Measurements from ENCODE around the gene DPEP3.
"Not testable (repeated sequence)": the region's sequence is repeated elsewhere in the genome, so short reads cannot be mapped to it uniquely, and the experiment has no call there.

The DPEP3 gene, protein sequence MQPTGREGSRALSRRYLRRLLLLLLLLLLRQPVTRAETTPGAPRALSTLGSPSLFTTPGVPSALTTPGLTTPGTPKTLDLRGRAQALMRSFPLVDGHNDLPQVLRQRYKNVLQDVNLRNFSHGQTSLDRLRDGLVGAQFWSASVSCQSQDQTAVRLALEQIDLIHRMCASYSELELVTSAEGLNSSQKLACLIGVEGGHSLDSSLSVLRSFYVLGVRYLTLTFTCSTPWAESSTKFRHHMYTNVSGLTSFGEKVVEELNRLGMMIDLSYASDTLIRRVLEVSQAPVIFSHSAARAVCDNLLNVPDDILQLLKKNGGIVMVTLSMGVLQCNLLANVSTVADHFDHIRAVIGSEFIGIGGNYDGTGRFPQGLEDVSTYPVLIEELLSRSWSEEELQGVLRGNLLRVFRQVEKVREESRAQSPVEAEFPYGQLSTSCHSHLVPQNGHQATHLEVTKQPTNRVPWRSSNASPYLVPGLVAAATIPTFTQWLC

DNA sequence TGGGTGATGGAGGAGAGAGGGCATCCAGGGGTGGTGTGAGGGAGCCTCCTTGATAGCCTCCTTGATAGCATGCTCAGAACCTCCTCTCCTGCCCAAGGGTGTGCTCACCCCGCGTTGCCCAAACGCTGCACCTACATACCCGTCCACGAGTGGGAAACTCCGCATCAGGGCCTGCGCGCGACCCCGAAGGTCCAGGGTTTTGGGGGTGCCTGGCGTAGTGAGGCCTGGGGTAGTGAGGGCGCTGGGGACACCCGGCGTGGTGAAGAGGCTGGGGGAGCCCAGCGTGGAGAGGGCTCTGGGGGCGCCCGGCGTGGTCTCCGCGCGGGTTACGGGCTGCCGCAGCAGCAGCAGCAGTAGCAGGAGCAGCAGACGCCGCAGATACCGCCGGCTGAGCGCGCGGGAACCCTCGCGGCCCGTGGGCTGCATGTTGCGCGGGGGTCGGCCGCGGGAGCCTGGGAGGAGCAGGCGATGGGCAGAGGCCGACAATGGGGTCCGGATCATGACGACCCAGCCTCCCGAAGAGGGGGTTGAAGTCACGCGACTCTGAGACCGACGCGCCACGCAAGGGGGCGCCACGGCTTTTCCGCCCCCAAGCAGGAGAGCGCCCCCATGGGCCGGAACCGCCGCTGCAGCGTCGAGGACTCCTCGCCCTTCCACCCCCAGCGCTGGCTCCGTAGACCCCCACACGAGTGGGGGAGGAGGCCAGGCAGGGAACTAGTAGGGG lies at the start of gene DPEP3:
Gene DPEP3 (minus strand): TSS at position 545 of the 724 bp plus-strand sequence. CDS start 119 bp downstream, at position 426.
- DNase-seq: no peak

DNA sequence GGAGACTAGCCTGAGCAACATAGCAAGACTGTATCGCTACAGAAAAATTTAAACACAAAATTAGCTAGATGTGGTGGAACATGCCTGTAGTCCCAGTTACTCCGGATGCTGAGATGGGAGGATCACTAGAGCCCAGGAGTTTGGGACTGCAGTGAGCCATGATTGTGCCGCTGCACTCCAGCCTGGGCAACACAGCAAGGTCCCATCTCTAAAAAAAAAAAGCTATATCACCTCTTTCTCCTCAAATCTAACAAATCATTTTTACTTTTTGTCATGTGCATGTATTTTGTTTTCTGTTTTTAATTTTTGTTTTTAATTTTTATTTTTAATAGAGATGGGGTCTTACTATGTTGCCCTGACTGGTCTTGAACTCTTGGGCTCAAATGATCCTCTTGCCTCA lies 48.7 kb upstream of the DPEP3 start:
- no peak for DNase-seq

DNA sequence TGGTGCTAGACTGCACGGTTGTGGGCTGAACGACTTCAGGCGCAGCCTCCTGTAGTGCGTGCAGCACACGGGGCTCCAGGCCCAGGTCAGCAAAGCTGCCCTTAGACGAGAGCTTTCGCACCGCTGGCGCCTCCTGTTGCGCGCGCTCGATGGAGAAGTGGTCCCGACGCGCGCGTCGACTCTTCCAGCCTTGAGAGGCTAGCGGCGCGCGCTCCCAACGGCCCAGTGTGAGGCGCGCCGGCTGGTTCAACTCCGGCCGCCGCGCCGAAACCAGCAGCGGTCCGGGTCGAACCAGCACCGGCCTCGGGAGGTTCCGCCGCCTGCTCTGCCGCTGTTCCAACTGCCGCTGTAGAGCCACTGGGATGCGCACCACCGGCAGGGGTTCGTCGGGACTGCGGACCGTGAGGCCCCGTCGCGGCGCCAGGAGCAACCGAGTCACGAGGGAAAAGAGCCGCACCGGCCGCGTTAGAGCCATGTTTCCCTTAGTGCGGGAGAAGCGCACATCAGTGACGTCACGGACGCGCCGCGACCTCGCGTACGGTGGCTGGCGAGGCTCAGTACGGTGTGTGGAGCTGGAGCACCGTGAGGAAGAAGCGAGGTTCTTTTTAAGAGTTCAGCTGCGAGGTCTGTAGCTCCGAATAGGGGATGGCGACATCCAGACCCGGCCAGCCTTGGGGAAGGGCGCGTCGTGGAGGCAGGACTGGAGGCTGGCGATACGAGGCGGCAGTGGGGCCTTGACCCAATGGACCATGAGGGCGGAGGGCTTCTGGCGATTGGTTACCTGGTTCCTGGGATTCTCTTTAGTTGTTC lies 42.6 kb upstream of the DPEP3 start, which contains the start of the genes DDX28 and DUS2:
Gene DDX28 (minus strand): TSS at position 505 of the 810 bp plus-strand sequence. CDS start 30 bp downstream, at position 475.
Gene DUS2 (plus strand): TSS at position 557 of the 810 bp plus-strand sequence. CDS start 14,740 bp downstream, outside the sequence.
- DNase-seq: peak; percentile 87

DNA sequence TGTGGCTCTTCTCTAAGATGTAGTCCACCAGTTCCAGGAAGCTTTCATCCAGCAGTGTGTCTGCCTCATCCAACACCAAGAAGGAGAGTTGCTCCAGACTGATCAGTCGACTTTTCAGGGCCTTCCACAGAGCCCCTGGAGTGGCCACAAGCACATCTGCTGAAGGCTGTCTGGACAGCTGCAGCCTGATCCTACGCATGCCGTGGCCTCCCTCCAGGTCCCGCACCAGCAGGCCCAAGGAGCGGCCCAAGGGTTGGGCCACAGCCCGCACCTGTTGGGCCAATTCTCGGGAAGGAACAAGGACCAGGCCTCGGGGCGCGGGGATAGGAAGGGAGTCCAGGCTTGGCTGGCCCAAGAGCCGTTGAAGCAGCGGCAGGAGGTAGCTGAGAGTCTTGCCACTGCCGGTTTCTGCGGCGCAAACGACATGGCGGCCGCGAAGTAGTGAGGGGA lies 42.0 kb upstream of the DPEP3 start:
- DNase-seq: no peak

DNA sequence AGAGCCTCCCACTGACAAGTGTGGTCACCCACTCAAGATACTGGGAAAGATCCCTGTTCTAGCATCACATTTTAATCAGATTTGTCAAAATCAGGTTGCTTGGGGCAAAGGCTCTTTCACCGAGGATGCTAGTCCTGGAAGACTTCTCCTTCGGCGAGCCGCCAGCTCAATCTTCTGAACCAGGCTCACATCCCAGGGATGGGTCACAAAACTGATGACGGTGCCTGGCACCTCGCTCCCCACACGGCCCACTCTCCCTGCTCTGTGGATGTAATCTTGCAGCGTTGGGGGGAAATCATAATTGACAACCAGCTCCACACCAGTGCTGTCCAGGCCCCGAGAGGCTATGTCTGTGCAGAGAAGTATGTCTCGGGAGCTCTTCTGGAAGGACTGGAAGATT lies 41.2 kb upstream of the DPEP3 start:
- DNase-seq: no peak

DNA sequence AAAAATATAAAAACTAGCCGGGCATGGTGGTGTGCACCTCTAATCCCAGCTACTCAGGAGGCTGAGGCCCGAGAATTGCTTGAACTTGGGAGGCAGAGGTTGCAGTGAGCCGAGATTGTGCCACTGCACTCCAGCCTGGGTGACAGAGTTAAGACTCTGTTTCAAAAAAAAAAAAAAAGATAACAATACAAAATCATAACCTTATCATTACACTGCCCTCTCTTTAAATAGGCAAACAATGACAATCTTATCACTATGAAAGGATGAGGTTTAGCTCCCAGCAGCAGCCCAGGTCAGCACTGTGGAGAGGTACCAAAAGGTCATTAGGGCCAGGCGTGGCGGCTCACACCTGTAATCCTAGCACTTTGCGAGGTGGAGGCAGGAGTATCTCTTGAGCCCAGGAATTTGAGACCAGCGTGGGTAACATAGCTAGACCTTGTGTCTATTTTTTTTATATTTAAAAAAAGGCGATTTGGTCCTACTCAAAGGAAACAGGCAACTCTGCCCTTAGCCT lies 38.9 kb upstream of the DPEP3 start:
- no peak for DNase-seq

DNA sequence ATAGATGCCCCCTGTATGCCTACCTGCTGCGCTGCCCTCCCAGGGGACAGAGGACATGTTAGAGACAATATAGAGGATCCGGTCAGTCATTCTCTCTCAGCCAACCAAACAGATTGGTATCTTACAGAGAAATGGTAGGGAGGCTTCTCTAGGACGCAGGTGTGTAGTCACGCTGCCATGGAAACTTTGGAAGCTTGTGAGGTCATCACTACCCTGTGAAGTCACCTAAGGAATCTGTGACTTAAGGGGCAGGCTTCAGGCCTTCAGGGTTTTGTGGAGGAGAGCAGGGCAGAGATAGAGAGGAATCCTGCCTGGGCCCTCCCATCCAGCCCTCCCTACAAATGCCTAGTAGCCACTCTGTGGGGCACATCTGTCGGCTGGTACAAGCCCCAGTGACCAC lies 35.4 kb upstream of the DPEP3 start, which contains the start of gene DPEP2NB:
Gene DPEP2NB (minus strand): TSS at position 231 of the 400 bp plus-strand sequence. CDS start 141 bp downstream, at position 90.
- no peak for DNase-seq

DNA sequence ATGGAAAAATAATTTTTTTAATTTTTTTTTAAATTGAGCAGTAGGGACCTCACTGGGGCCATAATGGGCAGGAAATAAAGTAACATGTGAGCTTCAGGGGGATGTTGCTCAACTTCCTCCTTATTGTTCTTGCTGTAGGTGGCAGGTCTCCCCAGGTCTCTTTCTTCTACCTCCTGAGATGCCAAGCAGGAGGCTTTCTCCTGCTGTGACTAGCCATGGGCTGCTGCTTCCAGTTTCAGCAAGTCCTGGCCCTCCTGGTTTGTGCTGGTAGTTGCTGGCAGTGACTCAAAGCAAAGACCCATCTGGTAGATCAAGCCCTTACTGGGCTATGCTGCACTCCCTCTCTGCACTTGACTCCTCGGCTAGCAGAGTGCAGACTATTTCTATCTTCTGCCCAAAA lies 33.1 kb upstream of the DPEP3 start:
- DNase-seq: no peak

DNA sequence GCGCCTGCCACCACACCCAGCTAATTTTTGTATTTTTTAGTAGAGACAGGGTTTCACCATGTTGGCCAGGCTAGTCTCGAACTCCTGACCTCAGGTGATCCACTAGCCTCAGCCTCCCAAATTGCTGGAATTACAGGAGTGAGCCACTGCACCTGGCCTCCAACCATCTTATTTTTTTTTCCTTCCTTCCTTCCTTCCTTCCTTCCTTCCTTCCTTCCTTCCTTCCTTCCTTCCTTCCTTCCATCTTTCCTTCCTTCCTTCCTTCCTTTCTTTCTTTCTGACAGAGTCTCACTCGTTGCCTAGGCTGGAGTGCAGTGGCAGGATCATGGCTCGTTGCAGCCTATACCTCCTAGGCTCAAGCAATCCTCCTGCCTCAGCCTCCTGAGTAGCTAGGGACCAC lies 29.6 kb upstream of the DPEP3 start:
- not testable (repeated sequence) for DNase-seq

DNA sequence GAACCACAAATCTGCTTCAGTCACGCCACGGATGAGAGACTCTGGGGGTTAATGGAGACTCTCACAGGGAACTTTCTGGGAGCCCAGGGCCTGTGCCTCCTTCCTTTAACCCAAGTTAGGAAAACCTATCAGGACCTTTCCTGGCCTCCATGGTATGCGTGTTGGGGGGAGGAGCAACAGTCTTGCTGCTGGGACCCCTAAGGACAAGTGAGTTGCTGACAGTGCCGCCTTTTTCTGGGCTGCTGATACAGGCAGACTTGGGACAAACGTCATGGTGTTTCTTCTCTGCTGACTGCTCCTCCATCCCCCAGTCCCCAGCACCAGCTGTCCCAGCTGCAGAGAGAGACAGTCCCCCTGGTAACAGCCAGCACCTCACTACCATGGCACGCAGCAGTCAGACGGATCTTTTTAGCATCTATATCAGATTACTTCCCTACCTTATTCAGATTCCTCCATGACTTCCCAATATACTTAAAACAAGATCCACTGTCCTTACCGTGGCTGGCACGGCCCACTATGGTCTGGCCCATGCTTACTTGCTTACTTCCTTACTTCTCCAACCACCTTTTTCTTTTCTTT lies 28.9 kb upstream of the DPEP3 start:
- DNase-seq: no peak

DNA sequence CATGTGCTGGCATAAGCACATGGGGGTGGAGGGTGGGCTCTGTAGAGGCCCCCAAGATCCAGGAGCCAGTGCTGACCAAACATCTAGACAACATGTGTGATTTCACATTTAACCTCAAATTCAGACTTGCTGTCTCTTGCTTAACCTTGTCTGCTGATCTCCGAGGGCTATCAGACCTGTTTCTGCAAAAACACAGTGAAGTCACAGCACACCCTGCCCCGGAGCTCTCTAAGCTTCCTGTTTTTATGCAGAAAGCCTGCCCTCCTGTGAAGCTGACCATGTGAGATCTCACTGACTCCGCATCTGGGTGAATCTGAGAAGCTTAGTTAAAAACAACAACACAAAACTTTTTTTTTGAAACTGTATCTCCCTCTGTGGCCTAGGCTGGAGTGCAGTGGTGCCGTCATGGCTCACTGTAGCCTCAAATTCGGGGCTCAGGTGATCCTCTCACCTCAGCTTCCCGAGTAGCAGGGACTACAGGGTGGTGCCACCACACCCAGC lies 25.5 kb upstream of the DPEP3 start:
- no peak for DNase-seq

DNA sequence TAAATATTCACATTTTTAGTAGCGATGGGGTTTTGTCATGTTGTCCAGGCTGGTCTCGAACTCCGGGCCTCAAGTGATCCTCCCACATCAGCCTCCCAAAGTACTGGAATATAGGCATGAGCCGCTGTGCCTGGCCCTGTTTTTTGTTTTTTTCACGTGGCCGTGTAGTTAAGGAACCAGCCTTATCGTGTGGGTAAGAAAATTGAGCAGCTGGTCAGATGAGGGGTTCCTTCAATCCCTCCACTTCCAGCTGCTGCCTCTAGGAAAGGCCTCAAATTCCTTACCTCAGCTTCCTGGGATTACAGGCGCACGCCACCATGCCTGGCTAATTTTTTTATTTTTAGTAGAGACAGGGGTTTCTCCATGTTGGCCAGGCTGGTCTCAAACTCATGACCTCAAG lies 24.9 kb upstream of the DPEP3 start:
- DNase-seq: no peak

DNA sequence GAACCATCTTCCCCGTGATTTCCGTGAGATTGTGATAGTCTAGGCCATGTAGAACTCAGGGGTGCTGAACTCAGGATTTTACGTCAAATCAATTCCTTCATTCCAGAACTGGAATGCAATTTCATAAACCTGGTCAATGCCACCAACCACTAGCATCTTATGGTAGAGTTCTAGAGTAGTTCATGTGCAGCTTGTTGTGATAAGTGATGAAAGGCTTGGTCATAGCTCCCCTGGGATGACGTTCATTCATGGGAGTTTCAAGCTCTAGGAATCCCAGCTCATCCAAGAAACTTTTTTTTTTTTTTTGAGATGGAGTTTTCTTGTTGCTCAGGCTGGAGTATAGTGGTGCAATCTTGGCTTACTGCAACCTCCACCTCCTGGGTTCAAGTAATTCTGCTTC lies 22.7 kb upstream of the DPEP3 start:
- no peak for DNase-seq

DNA sequence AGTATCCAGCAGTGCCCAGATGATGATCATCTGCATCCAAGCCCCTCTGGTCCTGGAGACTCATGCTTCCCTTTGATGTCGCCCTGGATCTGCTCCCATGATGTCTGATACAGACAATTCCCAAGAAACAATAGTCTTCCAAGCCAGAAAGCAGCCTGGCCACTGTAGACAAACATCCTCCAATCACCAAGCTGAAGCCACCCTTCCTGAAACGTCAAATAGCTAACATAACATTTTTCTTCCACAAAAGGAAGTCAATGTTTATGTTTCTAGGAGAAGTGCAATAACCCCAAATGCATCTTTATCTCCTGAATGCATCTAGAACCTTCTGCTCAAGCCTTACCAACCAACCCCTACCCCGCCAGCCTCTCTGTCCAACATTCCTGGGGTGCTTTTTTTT lies 20.2 kb upstream of the DPEP3 start:
- DNase-seq: no peak

DNA sequence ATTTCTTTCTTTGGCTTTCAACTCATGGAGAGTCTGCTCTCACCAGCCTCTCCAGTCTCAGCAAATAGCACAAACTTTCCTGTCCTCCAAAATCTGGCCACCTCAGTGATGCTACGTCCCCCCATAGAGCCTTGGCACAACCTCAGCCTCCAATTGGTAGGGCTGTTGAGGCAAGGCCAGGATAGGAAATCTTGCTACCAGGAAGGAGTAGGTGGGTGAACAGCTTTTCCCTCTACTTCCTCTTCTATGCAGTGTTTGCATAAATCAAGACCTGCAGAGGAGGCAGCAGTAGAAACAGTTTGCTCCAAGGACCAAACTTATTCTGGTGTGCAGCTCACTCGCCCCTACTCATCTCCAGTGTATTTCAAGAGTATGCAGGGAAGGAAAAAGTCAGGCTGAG lies 19.7 kb upstream of the DPEP3 start:
- DNase-seq: no peak

DNA sequence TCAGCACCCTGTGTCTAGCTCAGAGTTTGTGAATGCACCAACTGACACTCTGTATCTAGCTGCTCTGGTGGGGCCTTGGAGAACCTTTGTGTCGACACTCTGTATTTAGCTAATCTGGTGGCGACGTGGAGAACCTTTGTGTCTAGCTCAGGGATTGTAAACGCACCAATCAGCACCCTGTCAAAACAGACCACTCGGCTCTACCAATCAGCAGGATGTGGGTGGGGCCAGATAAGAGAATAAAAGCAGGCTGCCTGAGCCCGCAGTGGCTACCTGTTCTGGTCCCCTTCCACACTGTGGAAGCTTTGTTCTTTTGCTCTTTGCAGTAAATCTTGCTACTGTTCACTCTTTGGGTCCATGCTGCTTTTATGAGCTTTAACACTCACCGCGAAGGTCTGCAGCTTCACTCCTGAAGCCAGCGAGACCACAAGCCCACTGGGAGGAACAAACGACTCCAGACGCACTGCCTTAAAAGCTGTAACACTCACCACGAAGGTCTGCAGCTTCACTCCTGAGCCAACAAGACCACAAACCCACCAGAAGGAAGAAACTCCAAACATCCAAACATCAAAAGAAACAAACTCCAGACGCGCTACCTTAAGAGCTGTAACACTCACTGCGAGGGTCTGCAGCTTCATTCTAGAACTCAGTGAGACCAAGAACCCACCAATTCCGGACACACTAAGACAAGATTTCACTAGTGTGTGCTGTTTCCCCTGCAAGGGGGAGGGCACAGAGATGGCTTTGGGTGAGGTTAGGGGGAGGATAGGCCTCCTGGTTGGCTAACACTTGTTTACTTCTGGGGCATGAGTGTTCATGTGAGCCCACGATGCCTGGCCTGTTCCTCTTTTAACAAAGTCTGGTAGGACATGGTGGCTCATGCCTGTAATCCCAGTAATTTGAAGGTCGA lies 18.7 kb upstream of the DPEP3 start, which contains the start of gene DPEP2:
Gene DPEP2 (minus strand): TSS at position 706 of the 910 bp plus-strand sequence. CDS start 6,272 bp downstream, outside the sequence.
- DNase-seq: not testable (repeated sequence)

DNA sequence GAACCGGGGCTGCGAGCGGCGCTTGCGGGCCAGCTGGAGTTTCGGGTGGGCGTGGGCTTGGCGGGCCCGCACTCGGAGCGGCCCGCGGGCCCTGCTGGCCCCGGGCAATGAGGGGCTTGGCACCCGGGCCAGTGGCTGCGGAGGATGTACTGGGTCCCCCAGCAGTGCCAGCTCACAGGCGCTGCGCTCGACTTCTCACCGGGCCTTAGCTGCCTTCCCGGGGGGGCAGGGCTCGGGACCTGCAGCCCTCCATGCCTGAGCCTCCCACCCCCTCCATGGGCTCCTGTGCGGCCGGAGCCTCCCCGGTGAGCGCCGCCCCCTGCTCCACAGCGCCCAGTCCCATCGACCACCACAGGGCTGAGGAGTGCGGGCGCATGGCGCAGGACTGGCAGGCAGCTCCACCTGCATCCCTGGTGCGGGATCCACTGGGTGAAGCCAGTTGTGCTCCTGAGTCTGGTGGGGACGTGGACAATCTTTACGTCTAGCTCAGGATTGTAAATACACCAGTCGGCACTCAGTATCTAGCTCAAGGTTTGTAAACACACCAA lies 18.0 kb upstream of the DPEP3 start:
- not testable (repeated sequence) for DNase-seq

DNA sequence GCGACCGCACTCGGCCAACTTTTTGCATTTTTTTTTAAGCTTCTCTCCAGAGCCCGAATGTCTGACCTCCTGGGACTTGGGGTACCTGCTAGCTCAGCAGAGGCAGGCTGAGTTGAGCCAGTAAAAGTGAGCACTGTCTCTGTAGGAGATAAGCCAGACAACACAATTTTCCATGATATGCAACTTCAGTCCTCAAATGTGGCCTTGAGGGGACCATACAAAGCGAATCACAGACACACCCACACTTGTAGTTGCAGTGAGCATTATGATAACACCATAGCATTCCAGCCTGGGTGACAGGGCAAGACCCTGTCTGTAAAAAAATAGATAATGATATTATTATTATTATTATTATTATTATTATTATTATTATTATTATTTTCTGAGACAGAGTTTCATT lies 16.4 kb upstream of the DPEP3 start:
- DNase-seq: no peak

DNA sequence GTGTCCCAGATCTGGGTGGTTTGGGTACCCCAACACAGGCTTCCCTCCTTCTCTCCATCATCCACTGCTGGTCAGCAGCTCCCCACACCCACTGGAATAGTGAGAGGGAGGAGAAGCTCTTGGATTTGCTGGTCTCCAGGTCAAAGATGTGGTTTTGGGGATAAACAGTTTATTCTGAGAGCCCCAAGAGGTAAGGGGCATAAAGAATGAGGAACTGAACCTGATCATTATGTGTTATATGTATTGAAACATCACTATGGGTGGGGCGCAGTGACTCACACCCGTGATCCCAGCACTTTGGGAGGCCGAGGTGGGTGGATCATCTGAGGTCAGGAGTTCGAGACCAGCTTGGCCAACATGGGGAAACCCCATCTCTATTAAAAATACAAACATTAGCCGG lies 15.1 kb upstream of the DPEP3 start:
- no peak for DNase-seq

DNA sequence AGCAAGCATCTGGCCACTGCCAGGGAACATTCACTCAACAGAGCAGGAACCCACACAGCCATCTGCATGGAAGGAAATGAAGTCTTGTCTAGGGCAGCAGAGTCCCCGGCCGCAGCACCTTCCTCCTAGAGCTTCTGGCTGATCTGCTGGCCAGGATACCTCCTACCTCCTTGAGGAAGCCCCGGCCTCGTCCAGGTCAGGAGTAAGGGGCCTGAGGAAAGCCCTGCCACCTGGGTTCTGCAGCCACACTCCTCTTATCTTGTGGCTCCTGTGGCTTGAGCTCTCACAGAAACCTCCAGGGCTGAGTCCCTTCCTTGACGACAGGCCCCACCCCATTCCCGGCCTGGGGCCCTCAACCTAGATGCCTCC lies 13.7 kb upstream of the DPEP3 start:
- DNase-seq: not testable (repeated sequence)

All from NCI-H2107 (cell line).